ENCODE data around the gene SLC16A13. TPM values are rescaled to one million over a fixed set of nuclear protein-coding genes. Genes with fewer than 3 reads are reported as not detected.

Gene SLC16A13
- total and polyA plus RNA-seq, 4 donors: 2.3 to 43.2 (median 29.9) TPM

DNA sequence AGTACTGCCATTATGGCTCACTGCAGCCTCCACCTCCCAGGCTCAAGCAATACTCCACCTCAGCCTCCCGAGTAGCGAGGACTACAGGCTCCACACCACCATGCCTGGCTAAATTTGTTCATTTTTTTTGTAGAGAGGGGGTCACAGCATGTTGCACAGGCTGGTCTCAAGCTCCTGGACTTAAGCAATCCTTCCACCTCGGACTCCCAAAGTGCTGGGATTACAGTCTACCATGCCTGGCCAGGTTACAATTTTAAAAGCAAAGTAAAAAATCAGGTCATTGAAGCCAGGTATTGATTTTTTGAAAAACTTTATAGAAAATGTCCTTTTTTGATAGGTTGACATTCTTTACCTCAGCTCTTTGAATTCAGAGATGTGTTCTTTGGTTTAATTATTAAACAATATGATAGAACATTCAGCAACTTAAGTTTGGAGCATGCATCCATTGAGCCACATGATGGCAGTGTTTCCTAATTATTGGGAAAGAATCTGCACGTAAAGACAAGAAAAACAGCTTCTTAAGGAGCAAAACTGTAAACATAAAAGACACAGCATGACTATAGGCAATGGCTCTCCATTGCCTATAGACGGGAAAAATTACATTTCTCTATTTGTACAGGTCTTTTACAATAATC, 9.8 kb downstream of the SLC16A13 start:
- H3K4me1 ChIP-seq (ENCODE audit: control insufficient read depth in 4 of 4, insufficient read depth in 4 of 4, low read length in 3 of 4): peaks cover 10 to 60% (median 35%) of the 10 kb centered on the region in 4 donors
- TF ChIP-seq HNF4G (IDR thresholded peaks at IDR 0.05) (no peak), SP1 (IDR thresholded peaks at IDR 0.05) (peak; percentile 54), RXRA (IDR thresholded peaks at IDR 0.05) (peak; percentile 23 to 40), JUND (IDR thresholded peaks at IDR 0.05) (peak in 1 of 2 donors; percentile 19), RAD21 (IDR thresholded peaks at IDR 0.05) (peak; percentile 91 to 92), FOXA1 (IDR thresholded peaks at IDR 0.05) (no peak), HNF4A (conservative IDR thresholded peaks at IDR 0.05) (peak; percentile 30 to 36)
- TF ChIP-seq, protein P1, sequence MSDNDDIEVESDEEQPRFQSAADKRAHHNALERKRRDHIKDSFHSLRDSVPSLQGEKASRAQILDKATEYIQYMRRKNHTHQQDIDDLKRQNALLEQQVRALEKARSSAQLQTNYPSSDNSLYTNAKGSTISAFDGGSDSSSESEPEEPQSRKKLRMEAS (IDR thresholded peaks at IDR 0.05): no peak
- TF ChIP-seq, protein P2, sequence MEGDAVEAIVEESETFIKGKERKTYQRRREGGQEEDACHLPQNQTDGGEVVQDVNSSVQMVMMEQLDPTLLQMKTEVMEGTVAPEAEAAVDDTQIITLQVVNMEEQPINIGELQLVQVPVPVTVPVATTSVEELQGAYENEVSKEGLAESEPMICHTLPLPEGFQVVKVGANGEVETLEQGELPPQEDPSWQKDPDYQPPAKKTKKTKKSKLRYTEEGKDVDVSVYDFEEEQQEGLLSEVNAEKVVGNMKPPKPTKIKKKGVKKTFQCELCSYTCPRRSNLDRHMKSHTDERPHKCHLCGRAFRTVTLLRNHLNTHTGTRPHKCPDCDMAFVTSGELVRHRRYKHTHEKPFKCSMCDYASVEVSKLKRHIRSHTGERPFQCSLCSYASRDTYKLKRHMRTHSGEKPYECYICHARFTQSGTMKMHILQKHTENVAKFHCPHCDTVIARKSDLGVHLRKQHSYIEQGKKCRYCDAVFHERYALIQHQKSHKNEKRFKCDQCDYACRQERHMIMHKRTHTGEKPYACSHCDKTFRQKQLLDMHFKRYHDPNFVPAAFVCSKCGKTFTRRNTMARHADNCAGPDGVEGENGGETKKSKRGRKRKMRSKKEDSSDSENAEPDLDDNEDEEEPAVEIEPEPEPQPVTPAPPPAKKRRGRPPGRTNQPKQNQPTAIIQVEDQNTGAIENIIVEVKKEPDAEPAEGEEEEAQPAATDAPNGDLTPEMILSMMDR (IDR thresholded peaks at IDR 0.05; ENCODE audit: low read depth, low read length, missing input control): peak; percentile 92
- TF ChIP-seq, protein P3, sequence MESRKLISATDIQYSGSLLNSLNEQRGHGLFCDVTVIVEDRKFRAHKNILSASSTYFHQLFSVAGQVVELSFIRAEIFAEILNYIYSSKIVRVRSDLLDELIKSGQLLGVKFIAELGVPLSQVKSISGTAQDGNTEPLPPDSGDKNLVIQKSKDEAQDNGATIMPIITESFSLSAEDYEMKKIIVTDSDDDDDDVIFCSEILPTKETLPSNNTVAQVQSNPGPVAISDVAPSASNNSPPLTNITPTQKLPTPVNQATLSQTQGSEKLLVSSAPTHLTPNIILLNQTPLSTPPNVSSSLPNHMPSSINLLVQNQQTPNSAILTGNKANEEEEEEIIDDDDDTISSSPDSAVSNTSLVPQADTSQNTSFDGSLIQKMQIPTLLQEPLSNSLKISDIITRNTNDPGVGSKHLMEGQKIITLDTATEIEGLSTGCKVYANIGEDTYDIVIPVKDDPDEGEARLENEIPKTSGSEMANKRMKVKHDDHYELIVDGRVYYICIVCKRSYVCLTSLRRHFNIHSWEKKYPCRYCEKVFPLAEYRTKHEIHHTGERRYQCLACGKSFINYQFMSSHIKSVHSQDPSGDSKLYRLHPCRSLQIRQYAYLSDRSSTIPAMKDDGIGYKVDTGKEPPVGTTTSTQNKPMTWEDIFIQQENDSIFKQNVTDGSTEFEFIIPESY (IDR thresholded peaks at IDR 0.05): peak; percentile 33
- H3K36me3 ChIP-seq (ENCODE audit: control insufficient read depth in 4 of 4, insufficient read depth in 3 of 4, low read depth in 1 of 4, low read length in 3 of 4): no peaks in the 10 kb centered on the region
- no peak overlapping the region for H3K4me3 ChIP-seq (ENCODE audit: low read depth in 1 of 3, low read length in 3 of 3)
- no peaks in the 10 kb centered on the region for H3K9me3 ChIP-seq (ENCODE audit: control insufficient read depth in 4 of 4, low read length in 3 of 4)
- no peak for DNase-seq (ENCODE audit: low spot score)
- peak overlapping the region in 1 of 2 donors; percentile 51 for H3K9ac ChIP-seq (ENCODE audit: low read depth in 1 of 2, low read length in 2 of 2)
- H3K27me3 ChIP-seq (ENCODE audit: control insufficient read depth in 4 of 4, insufficient read depth in 4 of 4, low read length in 3 of 4): no peaks in the 10 kb centered on the region
- no peak overlapping the region for H3K27ac ChIP-seq (ENCODE audit: low read depth in 1 of 2, low read length in 2 of 2)
- 8% methylated on average over 5 of the region's 5 CpGs for WGBS

DNA sequence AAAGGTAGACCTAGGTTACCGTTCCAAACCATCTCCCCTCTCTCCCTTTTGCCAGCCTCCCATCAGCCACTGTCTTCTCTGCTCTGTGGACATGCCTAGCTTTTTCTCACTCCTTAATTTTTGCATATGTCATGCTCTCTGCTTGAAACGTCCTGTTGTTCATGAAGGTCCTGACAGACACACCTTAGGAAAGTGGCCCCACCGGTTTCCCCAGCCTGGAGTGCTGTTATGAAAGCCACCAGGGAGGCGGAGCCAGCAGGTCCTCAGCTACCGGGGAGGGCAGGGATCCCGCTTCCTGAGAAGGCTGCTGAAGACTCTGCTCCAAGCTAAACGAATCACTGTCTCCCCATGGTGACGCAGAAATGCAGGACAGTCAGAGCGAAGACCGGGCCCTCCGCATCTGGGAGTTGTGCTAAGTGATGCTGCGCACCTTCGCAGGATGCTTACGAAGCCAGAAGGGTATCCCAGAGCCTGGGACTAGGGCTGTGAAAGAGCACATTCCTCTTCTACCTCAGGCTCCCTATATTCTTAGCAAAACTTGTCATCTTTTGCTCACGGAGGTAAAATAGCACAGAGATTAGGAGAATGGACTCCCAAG, 10.4 kb downstream of the SLC16A13 start:
- Histone ChIP-seq H3K9me3 (ENCODE audit: control insufficient read depth in 4 of 4, low read length in 3 of 4) (no peaks in the 10 kb centered on the region), H3K27me3 (ENCODE audit: control insufficient read depth in 4 of 4, insufficient read depth in 4 of 4, low read length in 3 of 4) (no peaks in the 10 kb centered on the region), H3K4me1 (ENCODE audit: control insufficient read depth in 4 of 4, insufficient read depth in 4 of 4, low read length in 3 of 4) (peaks cover 10 to 54% (median 35%) of the 10 kb centered on the region in 4 donors), H3K9ac (ENCODE audit: low read depth in 1 of 2, low read length in 2 of 2) (peak overlapping the region in 1 of 2 donors; percentile 51), H3K36me3 (ENCODE audit: control insufficient read depth in 4 of 4, insufficient read depth in 3 of 4, low read depth in 1 of 4, low read length in 3 of 4) (no peaks in the 10 kb centered on the region), H3K4me3 (ENCODE audit: low read depth in 1 of 3, low read length in 3 of 3) (no peak overlapping the region), H3K27ac (ENCODE audit: low read depth in 1 of 2, low read length in 2 of 2) (no peak overlapping the region)
- TF ChIP-seq FOXA1 (IDR thresholded peaks at IDR 0.05): no peak
- TF ChIP-seq, protein P3 (IDR thresholded peaks at IDR 0.05): no peak
- TF ChIP-seq, protein P1 (IDR thresholded peaks at IDR 0.05): no peak
- TF ChIP-seq, protein P2 (IDR thresholded peaks at IDR 0.05; ENCODE audit: low read depth, low read length, missing input control): no peak
- TF ChIP-seq HNF4G (IDR thresholded peaks at IDR 0.05): no peak
- no peak for TF ChIP-seq EGR1 (IDR thresholded peaks at IDR 0.05; ENCODE audit: low read depth in 2 of 2)
- TF ChIP-seq JUND (IDR thresholded peaks at IDR 0.05): no peak
- TF ChIP-seq, protein P4, sequence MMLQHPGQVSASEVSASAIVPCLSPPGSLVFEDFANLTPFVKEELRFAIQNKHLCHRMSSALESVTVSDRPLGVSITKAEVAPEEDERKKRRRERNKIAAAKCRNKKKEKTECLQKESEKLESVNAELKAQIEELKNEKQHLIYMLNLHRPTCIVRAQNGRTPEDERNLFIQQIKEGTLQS (IDR thresholded peaks at IDR 0.05): no peak
- 24% methylated on average over 15 of the region's 15 CpGs for WGBS
- DNase-seq (ENCODE audit: low spot score): no peak

All from liver (tissue), 9 donors.